ENCODE measurements around the gene KRTAP5-6.
A peak's percentile ranks its signal among the peaks of the same experiment; 100 is the strongest.

Gene KRTAP5-6

GRCh38 chr11:1694846-1695547, 2.0 kb upstream of the KRTAP5-6 start:
- H3K9me3 ChIP-seq (replicated peaks in 1 of 11) = peaks cover 0 to 4% (median 0%) of the 10 kb centered on the region in 11 experiments; a peak in 1 of 22 replicates
- peak overlapping the region in 1 of 11 experiments; percentile 93; a peak in 2 of 22 replicates for H3K4me2 ChIP-seq
- peaks cover 16 to 30% (median 23%) of the 10 kb centered on the region in 11 experiments for H3K27me3 ChIP-seq
- H3K36me3 ChIP-seq = no peaks in the 10 kb centered on the region
- H4K20me1 ChIP-seq = no peaks in the 10 kb centered on the region; a peak in 2 of 22 replicates
- TF ChIP-seq Cebpa-rat (IDR thresholded peaks at IDR 0.05) = no peak
- no peak overlapping the region for H3K27ac ChIP-seq
- H3K4me1 ChIP-seq = peaks cover 17 to 37% (median 28%) of the 10 kb centered on the region in 10 experiments
- no peak overlapping the region for H3K9ac ChIP-seq
- H3K4me3 ChIP-seq = no peak overlapping the region

- H4K20me1 ChIP-seq = no peaks in the 10 kb centered on the region; a peak in 2 of 22 replicates
- peak overlapping the region in 2 of 11 experiments; percentile 12 to 31; a peak in 2 of 22 replicates for H3K9ac ChIP-seq
- H3K4me3 ChIP-seq = no peak overlapping the region
- peaks cover 17 to 32% (median 25%) of the 10 kb centered on the region in 10 experiments for H3K4me1 ChIP-seq
- H3K9me3 ChIP-seq (replicated peaks in 1 of 11) = peaks cover 0 to 8% (median 0%) of the 10 kb centered on the region in 11 experiments; a peak in 3 of 22 replicates
- H3K4me2 ChIP-seq = no peak overlapping the region
- TF ChIP-seq Cebpa-rat (IDR thresholded peaks at IDR 0.05) = no peak
- H3K27ac ChIP-seq = no peak overlapping the region; a peak in 1 of 22 replicates
- peaks cover 10 to 23% (median 17%) of the 10 kb centered on the region in 11 experiments for H3K27me3 ChIP-seq
- no peaks in the 10 kb centered on the region for H3K36me3 ChIP-seq
Measured at GRCh38 chr11:1695548-1696108, 1.4 kb upstream of the KRTAP5-6 start.

GRCh38 chr11:1699771-1700170, 2.8 kb downstream of the KRTAP5-6 start:
- no peaks in the 10 kb centered on the region for H3K36me3 ChIP-seq
- H3K9ac ChIP-seq = no peak overlapping the region
- H3K4me2 ChIP-seq = no peak overlapping the region
- H3K9me3 ChIP-seq (replicated peaks in 1 of 11) = peaks cover 14 to 36% (median 25%) of the 10 kb centered on the region in 11 experiments
- no peak overlapping the region for H3K27ac ChIP-seq
- H3K4me3 ChIP-seq = no peak overlapping the region
- H4K20me1 ChIP-seq = no peaks in the 10 kb centered on the region
- H3K4me1 ChIP-seq = peaks cover 10 to 24% (median 17%) of the 10 kb centered on the region in 10 experiments; a peak in 18 of 20 replicates
- no peak for TF ChIP-seq Cebpa-rat (IDR thresholded peaks at IDR 0.05)
- H3K27me3 ChIP-seq = no peaks in the 10 kb centered on the region

GRCh38 chr11:1701091-1701807, 4.3 kb downstream of the KRTAP5-6 start:
- no peaks in the 10 kb centered on the region for H4K20me1 ChIP-seq
- no peaks in the 10 kb centered on the region for H3K27me3 ChIP-seq
- peaks cover 14 to 41% (median 28%) of the 10 kb centered on the region in 11 experiments for H3K9me3 ChIP-seq (replicated peaks in 1 of 11)
- no peaks in the 10 kb centered on the region for H3K36me3 ChIP-seq
- no peak overlapping the region for H3K9ac ChIP-seq
- peak overlapping the region in 4 of 11 experiments; percentile 4 to 30 (median 28); a peak in 6 of 22 replicates for H3K4me2 ChIP-seq
- H3K4me3 ChIP-seq = no peak overlapping the region
- no peak overlapping the region for H3K27ac ChIP-seq
- no peak for TF ChIP-seq Cebpa-rat (IDR thresholded peaks at IDR 0.05)
- peaks cover 25 to 39% (median 32%) of the 10 kb centered on the region in 10 experiments for H3K4me1 ChIP-seq

- no peaks in the 10 kb centered on the region for H3K36me3 ChIP-seq
- H3K27me3 ChIP-seq = no peaks in the 10 kb centered on the region
- TF ChIP-seq Cebpa-rat (IDR thresholded peaks at IDR 0.05) = no peak
- H3K4me2 ChIP-seq = no peak overlapping the region
- no peak overlapping the region for H3K9ac ChIP-seq
- H3K9me3 ChIP-seq (replicated peaks in 1 of 11) = peaks cover 14 to 49% (median 36%) of the 10 kb centered on the region in 11 experiments
- peaks cover 26 to 41% (median 36%) of the 10 kb centered on the region in 10 experiments for H3K4me1 ChIP-seq
- no peaks in the 10 kb centered on the region for H4K20me1 ChIP-seq
- H3K27ac ChIP-seq = no peak overlapping the region
- no peak overlapping the region for H3K4me3 ChIP-seq
Measured at GRCh38 chr11:1702506-1702905, 5.5 kb downstream of the KRTAP5-6 start.

- Histone ChIP-seq H3K9me3 (replicated peaks in 1 of 11) (peaks cover 14 to 49% (median 36%) of the 10 kb centered on the region in 11 experiments), H3K27me3 (no peaks in the 10 kb centered on the region), H3K4me2 (no peak overlapping the region), H3K36me3 (no peaks in the 10 kb centered on the region), H3K4me3 (no peak overlapping the region), H3K9ac (no peak overlapping the region), H3K4me1 (peaks cover 27 to 47% (median 42%) of the 10 kb centered on the region in 10 experiments), H3K27ac (no peak overlapping the region), H4K20me1 (no peaks in the 10 kb centered on the region)
- no peak for TF ChIP-seq Cebpa-rat (IDR thresholded peaks at IDR 0.05)
Measured at GRCh38 chr11:1703146-1703545, 6.2 kb downstream of the KRTAP5-6 start.

- peak overlapping the region in 9 of 11 experiments; percentile 16 to 49 (median 29); a peak in 12 of 22 replicates for H3K27ac ChIP-seq
- H3K4me1 ChIP-seq = peaks cover 27 to 47% (median 42%) of the 10 kb centered on the region in 10 experiments
- no peak overlapping the region for H3K9ac ChIP-seq
- H3K27me3 ChIP-seq = no peaks in the 10 kb centered on the region
- no peak for TF ChIP-seq Cebpa-rat (IDR thresholded peaks at IDR 0.05)
- H3K4me2 ChIP-seq = peak overlapping the region; percentile 61 to 80 (median 66)
- no peak overlapping the region for H3K4me3 ChIP-seq
- no peaks in the 10 kb centered on the region for H4K20me1 ChIP-seq
- H3K9me3 ChIP-seq (replicated peaks in 1 of 11) = peaks cover 12 to 45% (median 37%) of the 10 kb centered on the region in 11 experiments
- no peaks in the 10 kb centered on the region for H3K36me3 ChIP-seq
Measured at GRCh38 chr11:1705126-1706052, 8.4 kb downstream of the KRTAP5-6 start.
